HG03565 (cell line): Measurements from ENCODE around the gene CFAP90.

ENCODE experiments used
- ATAC-seq: cut with Tn5 transposase; IDR thresholded peaks from one replicate; pipeline ENCODE4 v1.9.1; 2021; ENCODE audit warnings: mild to moderate bottlenecking, moderate library complexity; ENCODE audit not compliant: unreplicated experiment

The CFAP90 gene

DNA sequence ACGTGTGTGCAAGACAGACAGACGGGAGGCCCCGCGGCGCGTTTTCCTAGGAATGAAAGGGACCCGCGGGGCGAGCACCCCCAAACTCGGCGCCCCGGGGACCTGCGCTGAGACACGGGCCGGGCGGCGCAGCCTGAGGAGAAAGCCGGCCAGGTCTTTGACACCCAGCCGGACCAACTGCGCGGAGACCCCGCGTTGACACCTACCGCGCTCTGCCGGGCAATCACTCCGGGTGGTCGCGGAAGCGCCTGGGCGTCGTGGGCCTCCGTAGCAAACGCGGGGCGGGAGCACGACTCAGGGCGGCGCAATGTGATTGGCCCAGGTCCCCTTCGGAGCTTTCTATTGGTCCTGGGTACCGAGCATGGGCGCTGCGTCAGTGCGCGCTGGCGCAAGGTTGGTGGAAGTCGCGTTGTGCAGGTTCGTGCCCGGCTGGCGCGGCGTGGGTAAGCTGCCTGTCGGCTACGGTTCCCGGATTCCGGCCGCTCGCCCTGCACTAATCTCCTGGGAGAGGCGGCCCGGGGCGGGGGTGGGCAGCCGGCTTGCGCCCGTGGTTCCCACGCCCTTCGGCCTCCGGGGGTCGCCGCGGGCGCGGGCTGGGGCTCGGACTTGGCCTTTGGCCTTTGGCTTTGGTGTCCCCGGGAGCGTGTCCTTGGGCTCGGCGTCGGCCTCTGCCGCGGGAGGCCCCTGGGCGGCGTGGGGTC is 18.0 kb upstream of the CFAP90 start, which contains the start of the genes FASTKD3 and MTRR:
Gene FASTKD3 (minus strand): TSS at position 259 of the 701 bp plus-strand sequence. CDS start 948 bp downstream, outside the sequence.
Gene MTRR (plus strand): TSS at position 376 of the 701 bp plus-strand sequence. CDS start 1,647 bp downstream, outside the sequence.
- peak; percentile 94 for ATAC-seq

GRCh38 chr5:7868427-7868772 is 17.5 kb upstream of the CFAP90 start:
- ATAC-seq, result no peak

DNA sequence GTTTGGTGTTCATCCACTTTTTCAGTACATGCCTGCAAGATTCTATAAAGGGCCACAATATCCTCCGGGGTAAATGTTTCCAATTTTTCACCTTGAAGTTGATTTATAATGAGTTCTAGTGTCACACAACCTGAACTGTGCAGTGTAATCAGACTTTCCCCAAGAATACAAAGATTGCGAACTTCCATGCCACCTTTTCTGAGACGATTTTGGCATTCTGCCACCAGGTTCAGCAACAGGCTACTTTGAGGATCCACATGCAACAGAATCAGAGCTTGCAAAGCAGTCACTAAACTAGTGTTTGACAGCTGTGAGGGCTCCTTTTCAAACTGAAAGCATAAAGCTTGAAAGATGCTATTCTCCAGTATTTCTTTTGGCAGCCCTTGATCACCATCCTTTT is 16.3 kb upstream of the CFAP90 start:
- no peak for ATAC-seq

DNA sequence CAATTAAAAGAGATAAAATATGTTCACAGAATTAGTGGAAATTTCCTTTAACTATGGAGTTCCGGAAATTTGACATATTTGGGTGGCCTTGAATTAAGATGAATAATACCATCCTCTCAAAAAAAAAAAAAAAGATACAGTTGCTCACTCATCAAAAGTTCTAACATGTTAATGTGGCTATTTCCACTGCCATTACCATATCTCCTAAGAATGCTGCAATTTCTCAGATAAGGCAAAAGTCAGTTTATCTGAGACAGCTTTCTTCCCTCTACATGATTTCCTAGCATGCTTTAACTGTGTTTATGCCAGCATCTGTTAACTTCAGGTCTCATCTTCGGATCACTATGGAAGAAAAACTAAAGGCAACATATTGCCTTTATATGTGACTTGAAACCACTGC is 15.3 kb upstream of the CFAP90 start:
- no peak for ATAC-seq

GRCh38 chr5:7857926-7858632 is 7.1 kb upstream of the CFAP90 start:
- no peak for ATAC-seq

GRCh38 chr5:7857361-7857760 is 6.4 kb upstream of the CFAP90 start:
- ATAC-seq, result no peak

DNA sequence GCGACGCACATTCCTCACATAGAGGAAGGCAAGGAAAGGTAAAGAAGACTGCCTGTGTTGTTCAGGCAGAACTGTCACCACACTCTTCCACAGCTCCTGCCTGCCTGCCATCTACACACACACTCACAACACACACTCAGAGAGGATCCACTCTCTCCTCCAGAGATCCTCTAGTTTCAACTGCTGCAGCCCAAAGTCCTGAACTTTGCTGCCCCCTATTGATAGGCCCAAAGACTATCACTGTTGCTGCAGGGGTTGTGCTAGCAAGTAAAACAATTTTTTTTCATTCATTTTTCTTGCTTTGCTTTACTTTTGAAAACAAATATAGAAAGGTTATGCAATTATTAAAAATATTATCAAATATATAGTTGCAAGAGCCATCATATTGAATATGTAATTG is 5.9 kb upstream of the CFAP90 start:
- peak; percentile 37 for ATAC-seq

GRCh38 chr5:7855611-7856010 is 4.7 kb upstream of the CFAP90 start:
- no peak for ATAC-seq

GRCh38 chr5:7852988-7853387 is 2.1 kb upstream of the CFAP90 start:
- ATAC-seq, result no peak

GRCh38 chr5:7852542-7852941 is 1.6 kb upstream of the CFAP90 start:
- no peak for ATAC-seq

DNA sequence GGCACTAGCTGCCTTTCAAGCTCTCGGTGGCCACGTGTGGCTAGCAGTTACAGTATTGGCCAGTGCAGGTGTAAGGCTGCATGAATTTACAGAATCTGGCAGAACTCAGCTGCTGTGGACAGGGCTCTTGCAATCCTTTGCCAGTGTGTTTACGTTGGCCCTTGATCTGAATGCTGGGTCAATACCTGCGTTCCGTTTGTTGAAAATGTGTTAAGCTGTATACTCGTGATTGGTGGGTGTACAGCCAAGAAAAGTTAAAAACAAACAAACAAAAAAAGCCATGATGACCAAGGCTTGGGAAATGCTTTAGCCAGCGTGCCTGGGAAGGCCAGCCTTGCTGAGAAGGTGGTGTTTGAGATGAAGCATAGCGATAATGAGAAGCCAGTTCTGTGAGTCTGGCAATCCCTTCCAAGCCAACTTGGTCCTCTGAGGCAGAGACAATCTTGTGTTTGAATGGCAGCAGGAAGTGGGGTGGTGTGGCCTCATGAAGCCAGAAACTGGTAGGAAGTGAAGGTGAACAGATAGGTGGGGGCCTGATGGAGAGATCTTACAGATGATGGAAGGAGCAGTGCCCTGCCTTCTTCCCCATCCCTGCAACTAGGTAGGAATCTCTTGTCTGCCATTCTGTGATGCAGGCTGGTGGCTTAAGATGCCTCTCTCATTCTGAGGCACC is 820 bp upstream of the CFAP90 start:
- no peak for ATAC-seq

DNA sequence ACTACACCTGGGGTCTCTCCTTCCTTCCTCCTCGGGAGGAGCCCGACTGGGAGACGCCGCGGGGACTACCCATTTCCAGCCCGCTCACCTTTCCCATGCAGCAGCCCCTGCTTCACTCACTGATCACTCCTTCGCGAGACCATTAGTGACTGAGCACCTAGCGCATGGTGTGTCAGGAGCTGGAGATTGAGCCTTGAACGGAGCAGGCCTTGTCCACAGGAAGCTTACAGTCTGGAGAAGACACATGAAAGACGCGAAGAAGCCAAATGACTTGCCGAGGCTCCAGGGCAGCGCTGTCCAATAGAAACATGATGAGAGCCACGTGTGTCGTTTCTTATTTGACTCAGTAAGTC is 283 bp upstream of the CFAP90 start:
- no peak for ATAC-seq

- ATAC-seq, result no peak
Observed at GRCh38 chr5:7849681-7850394, 1.1 kb downstream of the CFAP90 start.

GRCh38 chr5:7848296-7848695 is 2.6 kb downstream of the CFAP90 start:
- no peak for ATAC-seq

DNA sequence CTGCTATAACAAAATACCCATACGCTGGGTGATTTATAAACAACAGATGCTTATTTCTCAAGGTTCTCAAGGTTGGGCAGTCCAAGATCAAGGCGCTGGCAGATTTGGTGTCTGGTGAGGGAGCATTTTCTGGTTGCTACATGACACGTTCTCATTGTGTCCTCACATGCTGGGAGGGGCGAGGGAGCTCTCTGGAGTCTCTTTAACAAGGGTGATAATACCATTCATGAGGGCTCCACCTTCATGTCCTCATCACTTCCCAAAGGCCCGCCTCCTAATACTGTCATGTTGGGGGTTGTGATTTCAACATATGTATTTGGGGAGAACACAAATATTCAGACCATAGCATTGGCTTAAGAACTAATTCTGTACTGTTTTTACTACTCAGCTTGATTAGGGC is 4.6 kb downstream of the CFAP90 start:
- ATAC-seq, result no peak

- ATAC-seq, result no peak
Observed at GRCh38 chr5:7845557-7845956, 5.4 kb downstream of the CFAP90 start.

GRCh38 chr5:7844901-7845300 is 6.0 kb downstream of the CFAP90 start:
- ATAC-seq, result no peak

GRCh38 chr5:7842531-7842930 is 8.4 kb downstream of the CFAP90 start:
- no peak for ATAC-seq

- ATAC-seq, result no peak
Observed at GRCh38 chr5:7837403-7837802, 13.5 kb downstream of the CFAP90 start.

DNA sequence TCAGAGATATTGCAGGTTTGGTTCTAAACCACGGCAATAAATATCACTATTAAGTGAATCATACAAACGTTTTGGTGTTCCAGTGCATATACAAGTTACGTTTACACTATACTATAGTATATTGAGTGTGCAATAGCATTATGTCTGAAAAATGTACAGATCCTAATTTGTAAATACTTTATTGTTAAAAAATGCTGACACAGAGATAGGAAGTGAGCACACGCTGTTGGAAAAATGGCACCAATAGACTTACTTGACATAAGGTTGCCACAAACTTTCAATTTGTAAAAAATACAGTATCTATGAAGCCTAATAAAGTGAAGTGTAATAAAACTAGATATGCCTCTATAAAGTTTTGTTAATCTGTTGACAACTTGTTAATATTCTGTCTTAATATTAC is 16.0 kb downstream of the CFAP90 start:
- ATAC-seq, result no peak

- no peak for ATAC-seq
Observed at GRCh38 chr5:7828269-7828668, 22.7 kb downstream of the CFAP90 start.
